ENCODE measurements around the gene RAD23B. TPM values are rescaled to one million over a fixed set of nuclear protein-coding genes. Genes with fewer than 3 reads are reported as not detected.

RAD23B gene
- total and polyA plus RNA-seq, 2 of the 13 experiments (the other 11 are each of a cell fraction or from before 2014, with no cell fraction given), result 133 to 156 TPM

DNA sequence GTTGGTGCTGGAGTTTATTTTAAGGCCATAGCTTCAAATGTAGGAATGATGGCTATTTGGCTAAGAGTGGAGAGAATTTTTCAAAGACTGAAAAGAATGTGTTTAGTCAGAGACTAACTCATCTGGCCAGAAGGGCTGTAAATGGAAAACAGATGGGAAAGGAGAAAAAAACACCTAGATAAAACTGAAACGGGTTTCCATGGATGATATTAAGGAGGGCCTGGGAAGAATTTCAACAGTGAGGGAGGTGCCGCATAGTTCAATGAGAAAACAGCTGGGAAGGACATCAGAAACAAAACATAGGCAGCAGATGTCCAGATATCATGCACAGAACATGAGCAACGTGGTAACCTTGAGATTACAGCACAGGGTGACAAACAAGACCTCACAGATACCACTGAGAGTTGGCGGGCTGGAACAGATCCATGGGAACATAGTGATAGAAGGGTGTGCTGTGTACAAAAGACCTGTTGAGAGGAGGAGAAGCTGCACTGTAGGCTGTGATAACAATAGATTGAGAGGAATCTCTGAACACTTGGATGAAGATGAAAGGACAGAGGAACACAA, 31.2 kb upstream of the RAD23B start (continued):
- TF ChIP-seq, protein P1, sequence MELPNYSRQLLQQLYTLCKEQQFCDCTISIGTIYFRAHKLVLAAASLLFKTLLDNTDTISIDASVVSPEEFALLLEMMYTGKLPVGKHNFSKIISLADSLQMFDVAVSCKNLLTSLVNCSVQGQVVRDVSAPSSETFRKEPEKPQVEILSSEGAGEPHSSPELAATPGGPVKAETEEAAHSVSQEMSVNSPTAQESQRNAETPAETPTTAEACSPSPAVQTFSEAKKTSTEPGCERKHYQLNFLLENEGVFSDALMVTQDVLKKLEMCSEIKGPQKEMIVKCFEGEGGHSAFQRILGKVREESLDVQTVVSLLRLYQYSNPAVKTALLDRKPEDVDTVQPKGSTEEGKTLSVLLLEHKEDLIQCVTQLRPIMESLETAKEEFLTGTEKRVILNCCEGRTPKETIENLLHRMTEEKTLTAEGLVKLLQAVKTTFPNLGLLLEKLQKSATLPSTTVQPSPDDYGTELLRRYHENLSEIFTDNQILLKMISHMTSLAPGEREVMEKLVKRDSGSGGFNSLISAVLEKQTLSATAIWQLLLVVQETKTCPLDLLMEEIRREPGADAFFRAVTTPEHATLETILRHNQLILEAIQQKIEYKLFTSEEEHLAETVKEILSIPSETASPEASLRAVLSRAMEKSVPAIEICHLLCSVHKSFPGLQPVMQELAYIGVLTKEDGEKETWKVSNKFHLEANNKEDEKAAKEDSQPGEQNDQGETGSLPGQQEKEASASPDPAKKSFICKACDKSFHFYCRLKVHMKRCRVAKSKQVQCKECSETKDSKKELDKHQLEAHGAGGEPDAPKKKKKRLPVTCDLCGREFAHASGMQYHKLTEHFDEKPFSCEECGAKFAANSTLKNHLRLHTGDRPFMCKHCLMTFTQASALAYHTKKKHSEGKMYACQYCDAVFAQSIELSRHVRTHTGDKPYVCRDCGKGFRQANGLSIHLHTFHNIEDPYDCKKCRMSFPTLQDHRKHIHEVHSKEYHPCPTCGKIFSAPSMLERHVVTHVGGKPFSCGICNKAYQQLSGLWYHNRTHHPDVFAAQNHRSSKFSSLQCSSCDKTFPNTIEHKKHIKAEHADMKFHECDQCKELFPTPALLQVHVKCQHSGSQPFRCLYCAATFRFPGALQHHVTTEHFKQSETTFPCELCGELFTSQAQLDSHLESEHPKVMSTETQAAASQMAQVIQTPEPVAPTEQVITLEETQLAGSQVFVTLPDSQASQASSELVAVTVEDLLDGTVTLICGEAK (IDR thresholded peaks at IDR 0.05), result no peak
- TF ChIP-seq, protein P1 (CRISPR knock-in tag; IDR thresholded peaks at IDR 0.05), result no peak
- TF ChIP-seq, protein P2, sequence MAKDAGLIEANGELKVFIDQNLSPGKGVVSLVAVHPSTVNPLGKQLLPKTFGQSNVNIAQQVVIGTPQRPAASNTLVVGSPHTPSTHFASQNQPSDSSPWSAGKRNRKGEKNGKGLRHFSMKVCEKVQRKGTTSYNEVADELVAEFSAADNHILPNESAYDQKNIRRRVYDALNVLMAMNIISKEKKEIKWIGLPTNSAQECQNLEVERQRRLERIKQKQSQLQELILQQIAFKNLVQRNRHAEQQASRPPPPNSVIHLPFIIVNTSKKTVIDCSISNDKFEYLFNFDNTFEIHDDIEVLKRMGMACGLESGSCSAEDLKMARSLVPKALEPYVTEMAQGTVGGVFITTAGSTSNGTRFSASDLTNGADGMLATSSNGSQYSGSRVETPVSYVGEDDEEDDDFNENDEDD (CRISPR knock-in tag; IDR thresholded peaks at IDR 0.05; ENCODE audit: borderline replicate concordance), result peak; percentile 91; the same call in 1 of the 2 replicates
- TF ChIP-seq HOXA7 (CRISPR knock-in tag; IDR thresholded peaks at IDR 0.05), result no peak
- TF ChIP-seq GFI1 (CRISPR knock-in tag; IDR thresholded peaks at IDR 0.05; ENCODE audit: borderline replicate concordance), result peak; percentile 83
- TF ChIP-seq, protein P3, sequence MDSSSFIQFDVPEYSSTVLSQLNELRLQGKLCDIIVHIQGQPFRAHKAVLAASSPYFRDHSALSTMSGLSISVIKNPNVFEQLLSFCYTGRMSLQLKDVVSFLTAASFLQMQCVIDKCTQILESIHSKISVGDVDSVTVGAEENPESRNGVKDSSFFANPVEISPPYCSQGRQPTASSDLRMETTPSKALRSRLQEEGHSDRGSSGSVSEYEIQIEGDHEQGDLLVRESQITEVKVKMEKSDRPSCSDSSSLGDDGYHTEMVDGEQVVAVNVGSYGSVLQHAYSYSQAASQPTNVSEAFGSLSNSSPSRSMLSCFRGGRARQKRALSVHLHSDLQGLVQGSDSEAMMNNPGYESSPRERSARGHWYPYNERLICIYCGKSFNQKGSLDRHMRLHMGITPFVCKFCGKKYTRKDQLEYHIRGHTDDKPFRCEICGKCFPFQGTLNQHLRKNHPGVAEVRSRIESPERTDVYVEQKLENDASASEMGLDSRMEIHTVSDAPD (CRISPR knock-in tag; IDR thresholded peaks at IDR 0.05), result 0 out of 2 replicates have a peak, but pooled peaks have one; percentile 20
- TF ChIP-seq CEBPB (IDR thresholded peaks at IDR 0.05; ENCODE audit: borderline replicate concordance, low read depth, low read length), result 0 out of 2 replicates have a peak, but pooled peaks have one; percentile 1
- TF ChIP-seq, protein P4, sequence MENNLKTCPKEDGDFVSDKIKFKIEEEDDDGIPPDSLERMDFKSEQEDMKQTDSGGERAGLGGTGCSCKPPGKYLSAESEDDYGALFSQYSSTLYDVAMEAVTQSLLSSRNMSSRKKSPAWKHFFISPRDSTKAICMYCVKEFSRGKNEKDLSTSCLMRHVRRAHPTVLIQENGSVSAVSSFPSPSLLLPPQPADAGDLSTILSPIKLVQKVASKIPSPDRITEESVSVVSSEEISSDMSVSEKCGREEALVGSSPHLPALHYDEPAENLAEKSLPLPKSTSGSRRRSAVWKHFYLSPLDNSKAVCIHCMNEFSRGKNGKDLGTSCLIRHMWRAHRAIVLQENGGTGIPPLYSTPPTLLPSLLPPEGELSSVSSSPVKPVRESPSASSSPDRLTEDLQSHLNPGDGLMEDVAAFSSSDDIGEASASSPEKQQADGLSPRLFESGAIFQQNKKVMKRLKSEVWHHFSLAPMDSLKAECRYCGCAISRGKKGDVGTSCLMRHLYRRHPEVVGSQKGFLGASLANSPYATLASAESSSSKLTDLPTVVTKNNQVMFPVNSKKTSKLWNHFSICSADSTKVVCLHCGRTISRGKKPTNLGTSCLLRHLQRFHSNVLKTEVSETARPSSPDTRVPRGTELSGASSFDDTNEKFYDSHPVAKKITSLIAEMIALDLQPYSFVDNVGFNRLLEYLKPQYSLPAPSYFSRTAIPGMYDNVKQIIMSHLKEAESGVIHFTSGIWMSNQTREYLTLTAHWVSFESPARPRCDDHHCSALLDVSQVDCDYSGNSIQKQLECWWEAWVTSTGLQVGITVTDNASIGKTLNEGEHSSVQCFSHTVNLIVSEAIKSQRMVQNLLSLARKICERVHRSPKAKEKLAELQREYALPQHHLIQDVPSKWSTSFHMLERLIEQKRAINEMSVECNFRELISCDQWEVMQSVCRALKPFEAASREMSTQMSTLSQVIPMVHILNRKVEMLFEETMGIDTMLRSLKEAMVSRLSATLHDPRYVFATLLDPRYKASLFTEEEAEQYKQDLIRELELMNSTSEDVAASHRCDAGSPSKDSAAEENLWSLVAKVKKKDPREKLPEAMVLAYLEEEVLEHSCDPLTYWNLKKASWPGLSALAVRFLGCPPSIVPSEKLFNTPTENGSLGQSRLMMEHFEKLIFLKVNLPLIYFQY (CRISPR knock-in tag; IDR thresholded peaks at IDR 0.05; ENCODE audit: borderline replicate concordance), result peak; percentile 62; the same call in 1 of the 2 replicates
- peak; percentile 30; the same call in 1 of the 2 replicates for TF ChIP-seq MYC (CRISPR knock-in tag; IDR thresholded peaks at IDR 0.05; ENCODE audit: borderline replicate concordance)
- TF ChIP-seq PHF8 (CRISPR knock-in tag; IDR thresholded peaks at IDR 0.05), result no peak
- peak; percentile 83 for TF ChIP-seq ZNF7 (CRISPR knock-in tag; IDR thresholded peaks at IDR 0.05)
- TF ChIP-seq GATAD1 (CRISPR knock-in tag; IDR thresholded peaks at IDR 0.05), result peak; percentile 60
- peak; percentile 54; the same call in 1 of the 2 replicates for TF ChIP-seq CCDC6 (CRISPR knock-in tag; IDR thresholded peaks at IDR 0.05)

All from HepG2 (cell line).